Melanocyte of skin (primary cell): ENCODE measurements around the gene GAREM2. TPM values are rescaled to one million over a fixed set of nuclear protein-coding genes. Genes with fewer than 3 reads are reported as not detected.

Source experiments
- total RNA-seq, 2 donors: library from RNA; depleted of rRNA; stranded (reverse); fragments of >200 nt; gene quantifications; 2 replicates each; pipeline ENCODE4 v1.2.3, GENCODE V29; 2012

GAREM2 gene
- 1 to 10 TPM in 1 of 2 donors, under 1 TPM in 1; 1.00 to 1.4 TPM for total RNA-seq

DNA sequence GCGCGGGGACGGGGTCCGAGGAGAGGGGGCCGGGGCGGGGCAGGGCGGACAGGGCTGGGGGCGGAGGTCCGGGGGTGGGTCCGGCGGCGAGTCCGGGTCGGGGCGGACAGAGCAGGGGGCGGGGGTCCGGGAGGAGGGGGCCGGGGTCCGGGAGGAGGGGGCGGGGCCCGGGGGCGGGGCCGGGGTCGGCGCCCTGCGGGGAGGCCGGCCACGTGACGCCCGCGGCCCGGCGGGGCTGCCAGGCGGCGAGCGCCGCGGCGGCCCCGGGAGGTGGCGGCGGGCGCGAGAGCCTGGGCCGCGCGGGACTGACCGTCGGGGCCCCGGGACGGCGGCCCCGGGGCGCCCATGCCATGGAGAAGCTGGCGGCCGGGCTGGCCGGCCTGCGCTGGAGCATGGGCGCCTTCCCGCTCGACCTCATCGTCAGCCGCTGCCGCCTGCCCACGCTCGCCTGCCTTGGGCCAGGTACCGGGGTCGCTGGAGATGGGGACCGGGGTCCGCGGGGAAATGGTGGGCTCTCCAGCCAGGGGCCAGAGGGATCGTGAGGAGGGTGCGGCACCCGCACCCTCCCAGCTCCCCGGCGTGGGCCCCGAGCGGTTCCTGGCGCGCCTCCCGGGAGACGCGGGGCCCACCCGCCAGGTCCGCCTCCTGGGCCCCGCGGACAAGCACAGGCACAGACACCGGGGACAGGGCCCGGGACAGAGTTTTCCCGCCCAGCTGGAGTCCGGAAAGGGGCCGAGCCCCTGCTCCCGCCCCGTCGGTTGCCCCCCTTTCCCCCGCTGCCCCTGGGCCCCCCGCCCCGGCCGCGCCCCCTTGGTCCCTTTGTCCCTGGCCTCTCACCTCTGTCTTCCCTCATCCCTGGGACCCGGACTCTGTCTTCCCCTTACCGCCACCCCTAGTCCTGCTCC, at the start of gene GAREM2:
Gene GAREM2 (plus strand): TSS at position 218 of the 905 bp plus-strand sequence. CDS start 133 bp downstream, at position 351.

Other genes starting within 250 kb of the GAREM2 start
- gene KIF3C, start 190.6 kb upstream of the GAREM2 start, total RNA-seq, result 10 to 100 TPM; 19.6 to 20.0 TPM
- 100 to 1,000 TPM in 1 of 2 donors, 10 to 100 TPM in 1; 97.4 to 102 TPM for gene RAB10, start 139.0 kb upstream of the GAREM2 start, total RNA-seq
- gene HADHA, start 71.5 kb downstream of the GAREM2 start, total RNA-seq, result 100 to 1,000 TPM; 135 TPM
- gene HADHB, start 71.9 kb downstream of the GAREM2 start, total RNA-seq, result 100 to 1,000 TPM; 116 to 127 TPM
- 10 to 100 TPM; 25.8 to 39.0 TPM for gene SELENOI, start 173.1 kb downstream of the GAREM2 start, total RNA-seq
- gene ADGRF3, start 173.7 kb downstream of the GAREM2 start, total RNA-seq, result under 1 TPM; under 0.01 to 0.33 TPM
- gene DRC1, start 228.8 kb downstream of the GAREM2 start, total RNA-seq, result not detected